ENCODE data around the gene KANK4.

The KANK4 gene

GRCh38 chr1:62207187-62207586, 112.0 kb downstream of the KANK4 start:
- no peak for DNase-seq (ENCODE audit: low read depth in 2 of 2)

GRCh38 chr1:62198781-62199125, 120.5 kb downstream of the KANK4 start:
- no peak for DNase-seq (ENCODE audit: low read depth in 2 of 2)

GRCh38 chr1:62198069-62198780, 121.0 kb downstream of the KANK4 start:
- no peak for DNase-seq (ENCODE audit: low read depth in 2 of 2)

- no peak for DNase-seq (ENCODE audit: low read depth in 2 of 2)
These were observed 123.0 kb downstream of the KANK4 start for GRCh38 chr1:62196086-62196690.

- no peak for DNase-seq (ENCODE audit: low read depth in 2 of 2)
These were observed 124.3 kb downstream of the KANK4 start, which contains the start of gene L1TD1 for GRCh38 chr1:62194651-62195544. Gene L1TD1, plus strand, starts transcription at chr1:62194849. Its CDS starts 11,780 bp downstream, at chr1:62206629.

GRCh38 chr1:62188111-62188510, 131.1 kb downstream of the KANK4 start:
- no peak for DNase-seq (ENCODE audit: low read depth in 2 of 2)

GRCh38 chr1:62187548-62187947, 131.7 kb downstream of the KANK4 start:
- DNase-seq (ENCODE audit: low read depth in 2 of 2): no peak

Data from stimulated activated CD8-positive, alpha-beta memory T cell treated with anti-CD3 and anti-CD28 coated beads, Interleukin-2, amount 100 ng/mL, for 1 hour (primary cell).